Dendritic cell treated with granulocyte-macrophage colony-stimulating factor and Interleukin-4, amounts not matched to agents 40 ng/mL and 50 ng/mL, for 4 days (primary cell): ENCODE measurements around the gene GCGR.

Experiments used
- H3K27ac Mint-ChIP-seq: one replicate; pipeline ENCODE4 v1.8.0; 2022; ENCODE audit warnings: mild to moderate bottlenecking, mixed read lengths
- H3K27me3 Mint-ChIP-seq: one replicate; pipeline ENCODE4 v1.8.0; 2022; ENCODE audit warnings: mild to moderate bottlenecking, mixed read lengths
- H3K36me3 Mint-ChIP-seq: one replicate; pipeline ENCODE4 v1.8.0; 2022; ENCODE audit warnings: low read depth, mixed read lengths
- H3K4me1 Mint-ChIP-seq: one replicate; pipeline ENCODE4 v1.8.0; 2022; ENCODE audit warnings: low read depth, mixed read lengths
- H3K4me3 Mint-ChIP-seq: one replicate; pipeline ENCODE4 v1.8.0; 2022; ENCODE audit warnings: mild to moderate bottlenecking, moderate library complexity, mixed read lengths
- H3K9me3 Mint-ChIP-seq: one replicate; pipeline ENCODE4 v1.8.0; 2022; ENCODE audit warnings: mixed read lengths
- intact Hi-C: fragments of 100-400 bp; cut with micrococcal nuclease; formaldehyde crosslinking; loops from one replicate; pipeline ENCODE4 v1.15.0; 2022

The GCGR gene

DNA sequence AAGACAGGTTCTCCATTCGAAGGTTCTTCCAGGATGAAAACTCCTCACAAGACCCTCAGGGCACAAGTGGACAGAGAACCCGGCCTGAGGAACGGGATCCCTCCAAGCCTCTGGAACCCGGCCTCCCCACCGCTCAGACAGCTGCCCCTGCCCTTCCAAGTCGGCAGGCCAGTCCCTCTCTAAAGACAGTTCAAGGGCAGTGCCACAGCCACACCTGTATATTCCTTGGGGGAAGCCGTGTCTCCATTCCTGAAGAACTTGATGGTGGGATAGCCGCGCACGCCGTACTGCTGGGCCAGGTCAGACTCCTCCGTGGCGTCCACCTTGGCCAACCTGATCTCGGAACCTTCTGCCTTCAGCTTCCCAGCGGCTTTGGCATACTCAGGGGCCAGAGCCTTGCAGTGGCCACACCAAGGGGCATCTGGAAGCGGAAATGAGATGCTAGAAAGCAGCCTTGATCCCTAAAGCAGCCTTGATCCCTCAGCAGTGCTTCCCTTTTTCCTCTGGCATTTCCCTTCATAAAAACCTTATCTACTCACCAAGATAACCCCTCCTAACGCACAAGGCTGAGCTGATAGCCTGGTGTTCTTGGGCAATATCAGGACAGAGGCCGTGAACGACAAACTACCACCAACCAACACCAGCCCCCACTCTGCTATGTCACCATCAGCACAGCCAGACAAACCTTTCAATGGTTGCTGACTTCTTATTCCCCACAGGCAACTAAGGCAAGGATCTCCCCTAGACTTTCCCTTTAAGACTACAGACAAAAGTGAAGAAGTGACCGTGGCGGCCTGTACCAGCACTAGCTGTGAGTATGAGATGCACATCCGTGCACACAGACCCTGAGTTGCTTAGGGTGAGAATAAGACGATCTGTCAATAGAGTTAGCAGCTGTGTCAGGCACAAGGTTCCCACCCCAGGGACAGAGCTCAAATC lies 55.3 kb downstream of the GCGR start:
- Mint-ChIP-seq H3K36me3 (peaks cover 87% of the 10 kb centered on the region), H3K9me3 (no peaks in the 10 kb centered on the region), H3K27ac (peak overlapping the region; percentile 98), H3K27me3 (no peaks in the 10 kb centered on the region), H3K4me1 (peaks cover 49% of the 10 kb centered on the region), H3K4me3 (peak overlapping the region; percentile 82)
- intact Hi-C loops, result no loop called here

- no peaks in the 10 kb centered on the region for H3K9me3 Mint-ChIP-seq
- intact Hi-C loops, result loop anchor here (1.0 to 10.0 kb wide), 3 partner anchors 31 to 65 kb away; partner anchors contain the start of genes ALYREF, ANAPC11 and MAFG
- peak within 1 kb of the TSS; percentile 98 for H3K27ac Mint-ChIP-seq
- H3K4me3 Mint-ChIP-seq, result peak within 1 kb of the TSS; percentile 97
- H3K27me3 Mint-ChIP-seq, result no peaks in the 10 kb centered on the region
- H3K4me1 Mint-ChIP-seq, result peaks cover 53% of the 10 kb centered on the region
- H3K36me3 Mint-ChIP-seq, result peaks cover 87% of the 10 kb centered on the region
Observed at GRCh38 chr17:81859906-81860755, 56.2 kb downstream of the GCGR start, which contains the start of gene P4HB. Gene P4HB, minus strand, starts transcription at chr17:81860535. Its CDS starts 64 bp downstream, at chr17:81860471.

GRCh38 chr17:81860756-81861568 lies 57.0 kb downstream of the GCGR start:
- Mint-ChIP-seq H3K27ac (peak overlapping the region; percentile 98), H3K9me3 (no peaks in the 10 kb centered on the region), H3K4me3 (peak overlapping the region; percentile 97), H3K36me3 (peaks cover 87% of the 10 kb centered on the region), H3K4me1 (peaks cover 48% of the 10 kb centered on the region), H3K27me3 (no peaks in the 10 kb centered on the region)
- intact Hi-C loops, result loop anchor here (1.0 to 10.0 kb wide), 4 partner anchors 10 to 64 kb away; partner anchors contain the start of genes ALYREF, ANAPC11, ARHGDIA and MAFG

DNA sequence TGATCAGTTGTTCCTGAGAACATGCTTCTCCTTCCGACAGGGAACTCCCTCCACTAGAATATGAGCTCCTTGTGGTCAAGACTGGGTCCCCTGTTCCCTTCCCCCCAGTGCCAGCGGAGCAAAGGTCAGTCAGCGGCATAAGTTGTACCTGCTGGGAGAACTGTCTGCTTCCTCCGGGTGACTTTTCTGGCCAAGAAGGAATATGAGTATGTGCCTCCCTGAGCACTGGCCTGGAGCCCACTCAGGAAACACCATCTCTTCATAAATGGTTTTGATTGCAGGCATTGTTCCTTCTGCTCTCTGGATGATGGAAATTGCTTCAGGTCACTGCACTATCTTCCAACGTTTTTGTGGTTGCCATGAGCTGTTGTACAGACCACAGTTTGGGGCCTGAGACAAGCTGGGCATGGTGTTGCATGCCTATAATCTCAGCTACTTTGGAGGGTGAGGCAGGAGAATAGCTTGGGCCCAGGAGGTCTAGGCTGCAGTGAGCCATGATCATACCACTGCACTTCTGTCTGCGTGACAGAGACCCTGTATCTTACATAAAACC lies 59.2 kb downstream of the GCGR start:
- Mint-ChIP-seq H3K36me3 (peaks cover 87% of the 10 kb centered on the region), H3K4me3 (peak overlapping the region; percentile 42), H3K27me3 (no peaks in the 10 kb centered on the region), H3K9me3 (no peaks in the 10 kb centered on the region), H3K27ac (peak overlapping the region; percentile 64), H3K4me1 (peaks cover 54% of the 10 kb centered on the region)
- intact Hi-C loops, result loop anchor here (5.0 to 10.0 kb wide), 2 partner anchors 41 to 62 kb away; partner anchors contain the start of gene MAFG
